HepG2 (cell line): ENCODE data around the gene RTEL1. TPM values are rescaled to one million over a fixed set of nuclear protein-coding genes. Genes with fewer than 3 reads are reported as not detected.

Source experiments
- CBFB ChIP-seq: sonication (generic); formaldehyde crosslinking; IDR thresholded peaks from 2 replicates; pipeline ENCODE4 v1.4.0; 2020; ENCODE audit warnings: missing genetic modification reagents
- CBX1 ChIP-seq: IDR thresholded peaks from one replicate; pipeline ENCODE4 v1.6.1; 2016; ENCODE audit warnings: antibody characterized with exemption, low read depth
- CERS6 ChIP-seq: sonication (generic); formaldehyde crosslinking; IDR thresholded peaks from 2 replicates; pipeline ENCODE4 v1.5.0; 2020; ENCODE audit warnings: missing genetic modification reagents
- FOXA1 ChIP-seq, 2 experiments: fragments of 450-650 bp in 1 of 2; sonication (generic) in 1 of 2; formaldehyde crosslinking in 1 of 2; IDR thresholded peaks; 2 replicates each; pipeline versions ENCODE4 v1.4.0 to v1.6.1; 2016 to 2020; ENCODE audit warnings: missing genetic modification reagents in 1 of 2
- GATAD2A ChIP-seq: IDR thresholded peaks from 2 replicates; pipeline ENCODE4 v1.6.1; 2016
- HMGXB3 ChIP-seq: sonication (generic); formaldehyde crosslinking; IDR thresholded peaks from 2 replicates; pipeline ENCODE4 v1.4.0; 2020; ENCODE audit warnings: missing genetic modification reagents, borderline replicate concordance
- HNF1B ChIP-seq: sonication (generic); formaldehyde crosslinking; IDR thresholded peaks from 2 replicates; pipeline ENCODE4 v1.5.1; 2020; ENCODE audit warnings: mild to moderate bottlenecking, moderate library complexity, missing genetic modification reagents
- HNF4A ChIP-seq: sonication (generic); formaldehyde crosslinking; IDR thresholded peaks from 2 replicates; pipeline ENCODE4 v1.4.0; 2020; ENCODE audit warnings: missing genetic modification reagents
- MXD4 ChIP-seq: IDR thresholded peaks from 2 replicates; pipeline ENCODE4 v1.6.1; 2016; ENCODE audit warnings: mild to moderate bottlenecking, missing biosample characterization, missing genetic modification reagents
- TRIM22 ChIP-seq: fragments of 450-650 bp; IDR thresholded peaks from 2 replicates; pipeline ENCODE4 v1.6.1; 2017
- ZBTB33 ChIP-seq: sonication (generic); formaldehyde crosslinking; IDR thresholded peaks from 2 replicates; pipeline ENCODE4 v1.4.0; 2020; ENCODE audit warnings: missing genetic modification reagents
- ZFYVE20 ChIP-seq: sonication (generic); formaldehyde crosslinking; IDR thresholded peaks from 2 replicates; pipeline ENCODE4 v1.8.0; 2023; ENCODE audit warnings: low read depth, mild to moderate bottlenecking, moderate library complexity, missing genetic modification reagents, borderline replicate concordance
- ZMAT5 ChIP-seq: sonication (generic); formaldehyde crosslinking; IDR thresholded peaks from 2 replicates; pipeline ENCODE4 v1.5.0; 2020; ENCODE audit warnings: mild to moderate bottlenecking, low read depth, missing genetic modification reagents, borderline replicate concordance
- ZNF234 ChIP-seq: sonication (generic); formaldehyde crosslinking; conservative IDR thresholded peaks from 2 replicates; pipeline ENCODE4 v1.5.1; 2020; ENCODE audit warnings: mild to moderate bottlenecking, missing genetic modification reagents
- ZNF543 ChIP-seq: sonication (generic); formaldehyde crosslinking; IDR thresholded peaks from 2 replicates; pipeline ENCODE4 v1.4.0; 2020; ENCODE audit warnings: mild to moderate bottlenecking, missing genetic modification reagents
- ZNF737 ChIP-seq: sonication (generic); formaldehyde crosslinking; IDR thresholded peaks from 2 replicates; pipeline ENCODE4 v1.5.0; 2020; ENCODE audit warnings: missing genetic modification reagents, mild to moderate bottlenecking, borderline replicate concordance
- ZNF746 ChIP-seq: sonication (generic); formaldehyde crosslinking; IDR thresholded peaks from 2 replicates; pipeline ENCODE4 v1.8.0; 2022; ENCODE audit warnings: mild to moderate bottlenecking, missing genetic modification reagents
- ZSCAN29 ChIP-seq: sonication (generic); formaldehyde crosslinking; conservative IDR thresholded peaks from 2 replicates; pipeline ENCODE4 v1.4.0; 2020; ENCODE audit warnings: mild to moderate bottlenecking, missing genetic modification reagents
- polyA plus RNA-seq, 8 experiments: library from polyadenylated mRNA; depleted of rRNA in 3 of 8; stranded (reverse) in 7 of 8; unstranded in 1 of 8; fragments of >200 nt; fragmentation: Illumina TruSeq in 4 of 8; extraction: Trizol in 4 of 8; gene quantifications; 2 replicates each; pipeline versions ENCODE4 v1.2.1 to v1.2.3, GENCODE V29; 2011 to 2016; ENCODE audit warnings: low read depth in 4 of 8, missing spikeins in 1 of 8, mixed read lengths in 1 of 8; ENCODE audit not compliant: insufficient read depth in 1 of 8
- total RNA-seq, 5 experiments: library from RNA; depleted of rRNA; stranded (reverse); fragments of >200 nt; fragmentation: Illumina TruSeq; extraction: Trizol; gene quantifications; 2 replicates each; pipeline ENCODE4 v1.2.3, GENCODE V29; 2016; ENCODE audit warnings: low read depth in 1 of 5

RTEL1 gene
- total and polyA plus RNA-seq, 2 of the 13 experiments (the other 11 are each of a cell fraction or from before 2014, with no cell fraction given) = 21.8 to 36.4 TPM

GRCh38 chr20:63706852-63707557 lies 48.9 kb downstream of the RTEL1 start (continued):
- TF ChIP-seq ZNF543 (CRISPR knock-in tag) = no peak; the same call in 1 of the 2 replicates
- TF ChIP-seq ZNF234 = no peak; the same call in 1 of the 2 replicates
- TF ChIP-seq GATAD2A (CRISPR knock-in tag) = peak; percentile 76
- peak; percentile 60; the same call in 1 of the 2 replicates for TF ChIP-seq HNF1B
- TF ChIP-seq TRIM22 = no peak
- TF ChIP-seq CBX1 = peak; percentile 38
- peak; percentile 71 for TF ChIP-seq MXD4
- peak; percentile 58 for TF ChIP-seq ZNF746 (CRISPR knock-in tag)
- TF ChIP-seq HMGXB3 (CRISPR knock-in tag) = peak; percentile 70; the same call in 1 of the 2 replicates
- peak; percentile 79 for TF ChIP-seq ZBTB33 (CRISPR knock-in tag)
- TF ChIP-seq CERS6 (CRISPR knock-in tag) = no peak
- no peak for TF ChIP-seq FOXA1 (IDR thresholded peaks at IDR 0.05)
- peak; percentile 60 for TF ChIP-seq FOXA1 (CRISPR knock-in tag; IDR thresholded peaks at IDR 0.05)
- TF ChIP-seq HNF4A = peak; percentile 28; the same call in 1 of the 2 replicates
- peak; percentile 42; the same call in 1 of the 2 replicates for TF ChIP-seq ZNF737 (CRISPR knock-in tag)
- no peak for TF ChIP-seq ZMAT5 (CRISPR knock-in tag)
- TF ChIP-seq ZSCAN29 (CRISPR knock-in tag) = peak; percentile 73; the same call in 1 of the 2 replicates
- TF ChIP-seq ZFYVE20 = 0 out of 2 replicates have a peak, but pooled peaks have one; percentile 60
- TF ChIP-seq CBFB (CRISPR knock-in tag) = peak; percentile 44; the same call in 1 of the 2 replicates
